OCI-LY7 (cell line): ENCODE results near the gene GID4. TPM values are rescaled to one million over a fixed set of nuclear protein-coding genes. Genes with fewer than 3 reads are reported as not detected.

Experiments
- BruUV-seq: library from RNA; stranded (reverse); fragments of 400-500 nt; replicated peaks from 2 replicates; lab custom pipeline; 2021; lab: Mats Ljungman, UMichigan
- CTCF ChIA-PET: fragments of 300-600 bp; sonication (Branson Sonifier 250); formaldehyde crosslinking; loops from one replicate; lab custom pipeline; 2022; ENCODE audit warnings: antibody characterized with exemption; ENCODE audit not compliant: unreplicated experiment; lab: Charles Lee
- POLR2A ChIA-PET: fragments of 300-600 bp; sonication (Branson Sonifier 250); formaldehyde crosslinking; loops from one replicate; lab custom pipeline; 2022; ENCODE audit warnings: antibody characterized with exemption; lab: Charles Lee
- DNase-seq: peaks from one replicate; pipeline ENCODE4 v3.0.0-alpha.2; 2015; ENCODE audit warnings: low spot score
- H2AFZ ChIP-seq: fragments of 200-600 bp; sonication (generic), shearing (Covaris generic); 2 replicates; pipeline ENCODE4 v1.6.1; 2014; ENCODE audit warnings: mild to moderate bottlenecking, antibody characterized with exemption, low read length, moderate library complexity
- H3K27ac ChIP-seq: fragments of 200-600 bp; sonication (generic); 2 replicates; pipeline ENCODE4 v1.5.1; 2014; ENCODE audit warnings: mixed run types, low read depth, mild to moderate bottlenecking, moderate library complexity, low read length, inconsistent platforms; ENCODE audit not compliant: poor library complexity, severe bottlenecking
- H3K36me3 ChIP-seq: fragments of 200-600 bp; sonication (generic); 2 replicates; pipeline ENCODE4 v1.6.1; 2014; ENCODE audit warnings: mild to moderate bottlenecking, antibody characterized with exemption, low read length, moderate library complexity, mixed read lengths; ENCODE audit not compliant: insufficient read depth
- H3K4me1 ChIP-seq: fragments of 200-600 bp; sonication (generic); 2 replicates; pipeline ENCODE4 v1.5.1; 2014; ENCODE audit warnings: mild to moderate bottlenecking, low read length; ENCODE audit not compliant: insufficient read depth, poor library complexity, severe bottlenecking
- H3K4me2 ChIP-seq: fragments of 200-600 bp; sonication (generic); 2 replicates; pipeline ENCODE4 v1.6.1; 2014; ENCODE audit warnings: mild to moderate bottlenecking, low read length
- H3K4me3 ChIP-seq: fragments of 200-600 bp; sonication (generic); 2 replicates; pipeline ENCODE4 v1.5.1; 2014; ENCODE audit warnings: mild to moderate bottlenecking, low read depth, low read length; ENCODE audit not compliant: poor library complexity, severe bottlenecking
- H3K79me2 ChIP-seq: fragments of 200-600 bp; sonication (generic); 2 replicates; pipeline ENCODE4 v1.6.1; 2016; ENCODE audit warnings: low read depth, mild to moderate bottlenecking, low read length, moderate library complexity, mixed read lengths; ENCODE audit not compliant: insufficient read depth
- H3K9me2 ChIP-seq: fragments of 200-600 bp; sonication (generic); 2 replicates; pipeline ENCODE4 v1.6.1; 2016; ENCODE audit warnings: mild to moderate bottlenecking, low read length, mixed read lengths; ENCODE audit not compliant: insufficient read depth
- H3K9me3 ChIP-seq: fragments of 200-600 bp; sonication (generic); 2 replicates; pipeline ENCODE4 v1.6.1; 2014; ENCODE audit warnings: mild to moderate bottlenecking, mixed run types, low read length, mixed read lengths
- H4K20me1 ChIP-seq: fragments of 200-600 bp; sonication (generic); 2 replicates; pipeline ENCODE4 v1.6.1; 2014; ENCODE audit warnings: mild to moderate bottlenecking, antibody characterized with exemption, low read length, moderate library complexity, mixed read lengths; ENCODE audit not compliant: insufficient read depth
- CTCF ChIP-seq: fragments of 200-600 bp; sonication (generic); conservative IDR thresholded peaks from 2 replicates; pipeline ENCODE4 v1.5.1; 2014; ENCODE audit warnings: mild to moderate bottlenecking, antibody characterized with exemption, low read length, moderate library complexity, mixed read lengths
- EZH2phosphoT487 ChIP-seq: fragments of 200-600 bp; sonication (generic); IDR thresholded peaks from 2 replicates; pipeline ENCODE4 v1.6.1; 2018; ENCODE audit warnings: low read depth, borderline replicate concordance, mild to moderate bottlenecking, mixed run types, antibody characterized with exemption, low read length, moderate library complexity, mixed read lengths
- intact Hi-C: fragments of 100-400 bp; cut with micrococcal nuclease; formaldehyde crosslinking; loops from one replicate; pipeline ENCODE4 v1.10.0; 2022; ENCODE audit not compliant: unreplicated experiment
- total RNA-seq, 2 experiments: library from RNA; depleted of rRNA in 1 of 2; stranded (reverse); fragments of >200 nt in 1 of 2; shearing (Covaris generic) in 1 of 2; gene quantifications; 2 replicates each; pipeline ENCODE4 v1.2.3, GENCODE V29; 2014 to 2022

Gene GID4
- total RNA-seq, 2 experiments from 2014 or later = 5.1 to 11.8 TPM

GRCh38 chr17:18065546-18065945 is 26.3 kb downstream of the GID4 start:
- H3K79me2 ChIP-seq = no peaks in the 10 kb centered on the region
- H3K4me3 ChIP-seq = no peak overlapping the region
- no peak overlapping the region for H3K27ac ChIP-seq
- H2AFZ ChIP-seq = no peak overlapping the region
- peaks cover 21% of the 10 kb centered on the region; the same call in 1 of the 2 replicates for H3K36me3 ChIP-seq
- no peaks in the 10 kb centered on the region for H3K9me2 ChIP-seq
- BruUV-seq = TSS peak; percentile 25
- no peak for TF ChIP-seq EZH2phosphoT487
- no peak for TF ChIP-seq CTCF
- intact Hi-C loops = no loop called here
- ChIA-PET POLR2A (no interaction called here), CTCF (interaction anchor here (0.6 kb wide), 1 partner anchor 32 kb away, joined by 5 read pairs; no protein-coding TSS in a partner anchor)
- H3K9me3 ChIP-seq = no peaks in the 10 kb centered on the region
- no peak overlapping the region for H3K4me2 ChIP-seq
- no peaks in the 10 kb centered on the region for H3K4me1 ChIP-seq
- no peak for DNase-seq
- H4K20me1 ChIP-seq = no peaks in the 10 kb centered on the region; the same call in 1 of the 2 replicates

- ChIA-PET CTCF (interaction anchor here (0.6 kb wide), 2 partner anchors 8 to 10 kb away, joined by 3 read pairs; no protein-coding TSS in a partner anchor), POLR2A (no interaction called here)
- BruUV-seq = no TSS peak
- TF ChIP-seq EZH2phosphoT487 (no peak), CTCF (no peak)
- Histone ChIP-seq H3K9me2 (no peaks in the 10 kb centered on the region), H3K9me3 (no peaks in the 10 kb centered on the region), H2AFZ (no peak overlapping the region), H3K4me3 (no peak overlapping the region), H3K79me2 (no peaks in the 10 kb centered on the region), H3K4me2 (no peak overlapping the region), H4K20me1 (no peaks in the 10 kb centered on the region; the same call in 1 of the 2 replicates), H3K4me1 (peaks cover 9% of the 10 kb centered on the region), H3K36me3 (peaks cover 11% of the 10 kb centered on the region; the same call in 1 of the 2 replicates), H3K27ac (no peak overlapping the region)
- no peak for DNase-seq
- intact Hi-C loops = no loop called here
Observed at GRCh38 chr17:18066866-18067265, 27.7 kb downstream of the GID4 start.

- no peak overlapping the region for H3K4me3 ChIP-seq
- no peak for DNase-seq
- H4K20me1 ChIP-seq = no peaks in the 10 kb centered on the region; the same call in 1 of the 2 replicates
- BruUV-seq = no TSS peak
- intact Hi-C loops = no loop called here
- H2AFZ ChIP-seq = no peak overlapping the region
- H3K4me1 ChIP-seq = peaks cover 9% of the 10 kb centered on the region
- H3K9me3 ChIP-seq = no peaks in the 10 kb centered on the region
- H3K36me3 ChIP-seq = peaks cover 3% of the 10 kb centered on the region; the same call in 1 of the 2 replicates
- no peak overlapping the region for H3K4me2 ChIP-seq
- CTCF ChIA-PET = no interaction called here
- POLR2A ChIA-PET = interaction anchor here (0.7 kb wide), 1 partner anchor 34 kb away, joined by 3 read pairs; no protein-coding TSS in a partner anchor
- no peak for TF ChIP-seq CTCF
- TF ChIP-seq EZH2phosphoT487 = no peak
- H3K79me2 ChIP-seq = no peaks in the 10 kb centered on the region
- H3K9me2 ChIP-seq = no peaks in the 10 kb centered on the region
- no peak overlapping the region for H3K27ac ChIP-seq
Observed at GRCh38 chr17:18069101-18069500, 29.9 kb downstream of the GID4 start.
